ENCODE results near the gene ABCC6. TPM values are rescaled to one million over a fixed set of nuclear protein-coding genes. Genes with fewer than 3 reads are reported as not detected.
"Not testable (repeated sequence)": the region's sequence is repeated elsewhere in the genome, so short reads cannot be mapped to it uniquely, and the experiment has no call there.

The ABCC6 gene
- total and polyA plus RNA-seq, 2 donors from 2014 or later = 7.5 to 54.5 TPM

DNA sequence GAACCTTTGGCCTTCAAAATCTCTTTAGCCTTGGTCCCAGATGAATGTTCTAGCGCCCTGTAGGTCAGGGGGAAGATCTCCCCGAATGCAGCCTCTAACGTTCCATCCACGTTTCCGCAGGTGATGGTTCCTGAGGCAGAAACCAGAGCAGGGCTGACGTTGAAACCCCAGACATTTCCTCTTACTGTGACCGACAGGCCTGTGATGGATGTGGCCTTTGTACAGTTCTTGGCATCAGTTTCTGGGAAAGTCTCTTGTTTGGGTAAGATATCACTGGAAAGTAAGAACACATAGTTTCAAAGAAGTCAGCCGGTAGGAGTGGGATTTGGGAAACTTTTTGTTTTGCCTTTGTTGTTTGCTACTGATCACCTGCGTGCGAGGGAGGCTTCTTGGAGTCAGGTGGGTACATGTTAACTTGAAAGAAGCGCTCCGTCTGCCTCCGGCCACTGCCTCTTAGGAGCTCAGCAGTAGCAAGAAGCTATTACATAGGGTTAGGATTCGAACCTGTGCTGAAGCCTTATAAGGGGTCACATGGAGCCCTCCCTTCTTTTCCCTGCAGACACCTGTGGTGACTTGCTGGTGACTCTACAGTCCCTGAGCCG is 39.8 kb upstream of the ABCC6 start:
- H3K4me1 ChIP-seq (ENCODE audit: control insufficient read depth in 2 of 3, insufficient read depth in 2 of 3, low read depth in 1 of 3, low read length in 3 of 3); H3K27ac ChIP-seq (ENCODE audit: low read depth in 2 of 2, low read length in 2 of 2); H3K27me3 ChIP-seq (ENCODE audit: control insufficient read depth, insufficient read depth, low read length); FAIRE-seq; H3K9ac ChIP-seq (ENCODE audit: low read length in 3 of 3); intact Hi-C loops (cut with DNase I); H3K9me3 ChIP-seq (ENCODE audit: control insufficient read depth in 2 of 3, insufficient read depth in 1 of 3, low read length in 3 of 3); H3K36me3 ChIP-seq (ENCODE audit: control insufficient read depth in 2 of 3, insufficient read depth in 3 of 3, low read length in 3 of 3); H3K4me3 ChIP-seq (ENCODE audit: low read length in 3 of 3): not testable (repeated sequence)
- peak in 1 of 5 donors; percentile 45 for DNase-seq

DNA sequence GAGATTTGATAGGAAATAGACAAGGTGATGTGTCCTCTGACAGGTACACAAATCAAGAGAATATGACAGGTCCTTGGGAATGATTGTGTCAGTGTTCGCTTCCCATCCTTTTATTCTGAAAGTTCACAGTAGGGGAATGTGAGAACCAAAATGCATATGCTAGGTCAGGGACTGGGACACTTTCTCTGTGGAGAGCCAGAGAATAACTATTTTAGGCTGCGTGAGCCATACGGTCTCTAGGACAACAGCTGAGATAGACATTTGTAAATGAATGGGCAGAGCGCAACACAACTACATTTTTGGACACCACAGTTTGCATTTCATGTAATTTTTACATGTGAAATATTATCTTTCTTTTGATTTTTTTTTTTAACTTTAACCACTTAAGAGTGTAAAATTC is 36.7 kb upstream of the ABCC6 start:
- H3K4me1 ChIP-seq (ENCODE audit: control insufficient read depth in 2 of 3, insufficient read depth in 2 of 3, low read depth in 1 of 3, low read length in 3 of 3); intact Hi-C loops (cut with DNase I); H3K27me3 ChIP-seq (ENCODE audit: control insufficient read depth, insufficient read depth, low read length); H3K36me3 ChIP-seq (ENCODE audit: control insufficient read depth in 2 of 3, insufficient read depth in 3 of 3, low read length in 3 of 3); H3K27ac ChIP-seq (ENCODE audit: low read depth in 2 of 2, low read length in 2 of 2); H3K4me3 ChIP-seq (ENCODE audit: low read length in 3 of 3); H3K9ac ChIP-seq (ENCODE audit: low read length in 3 of 3); H3K9me3 ChIP-seq (ENCODE audit: control insufficient read depth in 2 of 3, insufficient read depth in 1 of 3, low read length in 3 of 3); FAIRE-seq; DNase-seq: not testable (repeated sequence)

DNA sequence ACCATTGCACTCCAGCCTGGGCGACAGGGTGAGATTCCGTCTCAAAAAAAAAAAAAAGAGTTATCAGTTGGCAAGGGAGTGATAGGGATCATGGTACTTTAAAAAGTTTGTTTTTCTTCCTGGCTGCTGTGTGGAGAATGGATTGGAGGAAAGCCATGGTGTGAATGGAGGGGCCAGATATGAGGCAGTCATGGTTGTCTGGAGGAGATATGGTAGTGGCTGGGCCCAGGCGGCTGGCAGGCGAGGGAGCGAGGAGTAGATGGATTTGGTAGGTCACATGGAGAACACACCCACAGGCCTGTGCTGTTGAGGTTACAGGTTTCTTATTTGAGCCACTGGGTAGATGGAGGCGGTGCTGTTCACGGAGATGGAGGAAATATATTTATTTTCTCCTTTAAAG is 35.5 kb upstream of the ABCC6 start:
- DNase-seq; H3K4me3 ChIP-seq (ENCODE audit: low read length in 3 of 3); H3K9ac ChIP-seq (ENCODE audit: low read length in 3 of 3); intact Hi-C loops (cut with DNase I); H3K4me1 ChIP-seq (ENCODE audit: control insufficient read depth in 2 of 3, insufficient read depth in 2 of 3, low read depth in 1 of 3, low read length in 3 of 3); H3K36me3 ChIP-seq (ENCODE audit: control insufficient read depth in 2 of 3, insufficient read depth in 3 of 3, low read length in 3 of 3); H3K9me3 ChIP-seq (ENCODE audit: control insufficient read depth in 2 of 3, insufficient read depth in 1 of 3, low read length in 3 of 3); FAIRE-seq; H3K27ac ChIP-seq (ENCODE audit: low read depth in 2 of 2, low read length in 2 of 2); H3K27me3 ChIP-seq (ENCODE audit: control insufficient read depth, insufficient read depth, low read length): not testable (repeated sequence)

- H3K9me3 ChIP-seq (ENCODE audit: control insufficient read depth in 2 of 3, insufficient read depth in 1 of 3, low read length in 3 of 3); H3K36me3 ChIP-seq (ENCODE audit: control insufficient read depth in 2 of 3, insufficient read depth in 3 of 3, low read length in 3 of 3); DNase-seq; intact Hi-C loops (cut with DNase I); H3K9ac ChIP-seq (ENCODE audit: low read length in 3 of 3); H3K27ac ChIP-seq (ENCODE audit: low read depth in 2 of 2, low read length in 2 of 2); H3K4me1 ChIP-seq (ENCODE audit: control insufficient read depth in 2 of 3, insufficient read depth in 2 of 3, low read depth in 1 of 3, low read length in 3 of 3); H3K27me3 ChIP-seq (ENCODE audit: control insufficient read depth, insufficient read depth, low read length); FAIRE-seq; H3K4me3 ChIP-seq (ENCODE audit: low read length in 3 of 3): not testable (repeated sequence)
Observed at GRCh38 chr16:16257301-16257923, 34.1 kb upstream of the ABCC6 start.

- H3K4me3 ChIP-seq (ENCODE audit: low read length in 3 of 3); H3K9ac ChIP-seq (ENCODE audit: low read length in 3 of 3); intact Hi-C loops (cut with DNase I): not testable (repeated sequence)
Observed at GRCh38 chr16:16252377-16252776, 29.1 kb upstream of the ABCC6 start.

DNA sequence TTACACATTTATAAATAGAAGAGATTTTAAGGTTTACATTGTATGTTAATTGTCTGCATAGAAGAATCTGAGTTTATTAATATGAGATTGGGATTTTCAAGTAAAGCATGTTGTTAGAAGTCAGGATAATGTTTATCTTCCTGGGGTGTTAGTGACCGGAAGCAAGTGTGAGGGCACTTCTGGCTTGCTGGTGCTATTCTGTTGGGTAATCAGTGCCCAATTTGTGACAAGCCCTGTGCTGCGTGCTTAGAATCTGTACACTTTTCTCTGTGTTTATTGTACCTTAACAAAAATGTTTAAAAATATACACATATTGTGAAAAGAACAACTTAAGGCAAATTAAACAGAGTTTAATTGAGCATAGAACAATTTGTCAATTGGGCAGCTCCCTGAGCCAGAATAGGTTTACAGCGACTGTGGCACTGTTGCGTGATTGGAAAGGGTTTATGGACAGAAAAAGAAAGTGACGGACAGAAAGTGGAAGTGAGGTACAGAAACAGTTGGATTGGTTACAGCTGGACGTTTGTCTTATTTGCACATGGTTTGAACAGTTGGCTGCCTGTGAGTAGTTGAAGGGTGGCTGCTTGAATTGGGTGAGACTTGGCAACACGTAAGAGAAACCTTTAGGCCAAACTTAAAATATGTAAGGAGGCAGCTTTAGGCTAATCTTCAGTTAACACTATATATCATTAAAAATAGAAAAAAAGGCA is 26.5 kb upstream of the ABCC6 start:
- H3K4me3 ChIP-seq (ENCODE audit: low read length in 3 of 3); H3K27ac ChIP-seq (ENCODE audit: low read depth in 2 of 2, low read length in 2 of 2); H3K9ac ChIP-seq (ENCODE audit: low read length in 3 of 3); intact Hi-C loops (cut with DNase I); H3K36me3 ChIP-seq (ENCODE audit: control insufficient read depth in 2 of 3, insufficient read depth in 3 of 3, low read length in 3 of 3); H3K4me1 ChIP-seq (ENCODE audit: control insufficient read depth in 2 of 3, insufficient read depth in 2 of 3, low read depth in 1 of 3, low read length in 3 of 3); DNase-seq; H3K27me3 ChIP-seq (ENCODE audit: control insufficient read depth, insufficient read depth, low read length); FAIRE-seq; H3K9me3 ChIP-seq (ENCODE audit: control insufficient read depth in 2 of 3, insufficient read depth in 1 of 3, low read length in 3 of 3): not testable (repeated sequence)

More at GRCh38 chr16:16252377-16252776, 29.1 kb upstream of the ABCC6 start:
- H3K27ac ChIP-seq (ENCODE audit: low read depth in 2 of 2, low read length in 2 of 2); FAIRE-seq; H3K27me3 ChIP-seq (ENCODE audit: control insufficient read depth, insufficient read depth, low read length); DNase-seq; H3K36me3 ChIP-seq (ENCODE audit: control insufficient read depth in 2 of 3, insufficient read depth in 3 of 3, low read length in 3 of 3); H3K4me1 ChIP-seq (ENCODE audit: control insufficient read depth in 2 of 3, insufficient read depth in 2 of 3, low read depth in 1 of 3, low read length in 3 of 3); H3K9me3 ChIP-seq (ENCODE audit: control insufficient read depth in 2 of 3, insufficient read depth in 1 of 3, low read length in 3 of 3): not testable (repeated sequence)

DNA sequence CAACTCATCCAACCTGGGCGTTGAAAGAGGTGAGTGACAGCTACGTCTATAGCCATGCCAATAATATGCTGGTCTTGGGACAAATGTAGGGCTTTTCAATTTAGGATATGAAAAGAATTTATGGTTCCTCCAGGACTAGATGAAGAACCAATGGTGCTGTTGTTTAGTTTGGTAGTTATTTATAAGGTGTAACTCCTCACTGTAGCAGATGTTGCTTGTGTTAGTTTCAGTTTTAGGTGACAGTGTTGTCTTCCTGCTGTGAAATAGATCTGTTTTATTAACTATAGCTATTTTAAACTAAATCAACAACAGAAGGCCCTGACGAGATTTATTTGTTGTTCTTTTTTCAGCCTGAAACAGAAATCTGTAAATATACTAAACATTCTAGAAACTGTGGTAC is 24.1 kb upstream of the ABCC6 start:
- H3K27ac ChIP-seq (ENCODE audit: low read depth in 2 of 2, low read length in 2 of 2); DNase-seq; H3K9me3 ChIP-seq (ENCODE audit: control insufficient read depth in 2 of 3, insufficient read depth in 1 of 3, low read length in 3 of 3); H3K4me3 ChIP-seq (ENCODE audit: low read length in 3 of 3); H3K36me3 ChIP-seq (ENCODE audit: control insufficient read depth in 2 of 3, insufficient read depth in 3 of 3, low read length in 3 of 3); H3K4me1 ChIP-seq (ENCODE audit: control insufficient read depth in 2 of 3, insufficient read depth in 2 of 3, low read depth in 1 of 3, low read length in 3 of 3); H3K27me3 ChIP-seq (ENCODE audit: control insufficient read depth, insufficient read depth, low read length); H3K9ac ChIP-seq (ENCODE audit: low read length in 3 of 3); intact Hi-C loops (cut with DNase I); FAIRE-seq: not testable (repeated sequence)

- DNase-seq; H3K4me1 ChIP-seq (ENCODE audit: control insufficient read depth in 2 of 3, insufficient read depth in 2 of 3, low read depth in 1 of 3, low read length in 3 of 3); H3K4me3 ChIP-seq (ENCODE audit: low read length in 3 of 3); H3K9me3 ChIP-seq (ENCODE audit: control insufficient read depth in 2 of 3, insufficient read depth in 1 of 3, low read length in 3 of 3); FAIRE-seq; H3K27me3 ChIP-seq (ENCODE audit: control insufficient read depth, insufficient read depth, low read length); H3K27ac ChIP-seq (ENCODE audit: low read depth in 2 of 2, low read length in 2 of 2); H3K36me3 ChIP-seq (ENCODE audit: control insufficient read depth in 2 of 3, insufficient read depth in 3 of 3, low read length in 3 of 3); intact Hi-C loops (cut with DNase I); H3K9ac ChIP-seq (ENCODE audit: low read length in 3 of 3): not testable (repeated sequence)
Observed at GRCh38 chr16:16246578-16247262, 23.4 kb upstream of the ABCC6 start.

Data from kidney (tissue), 11 donors.